ENCODE measurements around the gene ENPP1. TPM values are rescaled to one million over a fixed set of nuclear protein-coding genes. Genes with fewer than 3 reads are reported as not detected.
A peak's percentile ranks its signal among the peaks of the same experiment; 100 is the strongest.

The ENPP1 gene
- total and polyA plus RNA-seq, 9 of the 15 experiments (the other 6 are each of a cell fraction or from before 2014, with no cell fraction given): 0.03 to 0.56 (median 0.14) TPM

DNA sequence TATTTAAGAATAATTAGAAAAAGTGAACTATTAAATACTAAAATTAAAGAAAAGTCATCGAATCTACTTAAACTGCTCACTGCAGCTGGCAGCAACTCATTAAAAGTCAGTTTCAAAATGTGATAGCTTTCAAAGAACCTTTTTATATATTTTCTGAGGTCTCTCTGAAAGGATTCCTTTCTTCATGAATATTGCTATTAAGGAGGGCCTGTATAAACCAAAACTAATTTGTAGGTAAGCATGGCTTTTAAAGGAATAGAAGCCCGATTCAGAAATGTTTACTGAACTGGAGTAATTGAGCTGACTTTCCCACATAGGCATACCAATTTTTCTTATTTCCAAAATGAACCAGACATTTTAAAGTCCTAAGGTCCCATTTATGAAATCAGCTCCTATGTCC lies 41.2 kb upstream of the ENPP1 start (continued):
- TF ChIP-seq, protein P1, sequence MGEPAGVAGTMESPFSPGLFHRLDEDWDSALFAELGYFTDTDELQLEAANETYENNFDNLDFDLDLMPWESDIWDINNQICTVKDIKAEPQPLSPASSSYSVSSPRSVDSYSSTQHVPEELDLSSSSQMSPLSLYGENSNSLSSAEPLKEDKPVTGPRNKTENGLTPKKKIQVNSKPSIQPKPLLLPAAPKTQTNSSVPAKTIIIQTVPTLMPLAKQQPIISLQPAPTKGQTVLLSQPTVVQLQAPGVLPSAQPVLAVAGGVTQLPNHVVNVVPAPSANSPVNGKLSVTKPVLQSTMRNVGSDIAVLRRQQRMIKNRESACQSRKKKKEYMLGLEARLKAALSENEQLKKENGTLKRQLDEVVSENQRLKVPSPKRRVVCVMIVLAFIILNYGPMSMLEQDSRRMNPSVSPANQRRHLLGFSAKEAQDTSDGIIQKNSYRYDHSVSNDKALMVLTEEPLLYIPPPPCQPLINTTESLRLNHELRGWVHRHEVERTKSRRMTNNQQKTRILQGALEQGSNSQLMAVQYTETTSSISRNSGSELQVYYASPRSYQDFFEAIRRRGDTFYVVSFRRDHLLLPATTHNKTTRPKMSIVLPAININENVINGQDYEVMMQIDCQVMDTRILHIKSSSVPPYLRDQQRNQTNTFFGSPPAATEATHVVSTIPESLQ (CRISPR knock-in tag; IDR thresholded peaks at IDR 0.05): no peak
- TF ChIP-seq CAMTA2 (CRISPR knock-in tag; conservative IDR thresholded peaks at IDR 0.05) (no peak), SAFB2 (IDR thresholded peaks at IDR 0.05; ENCODE audit: borderline replicate concordance, low read depth, low read length, severe bottlenecking) (no peak)

- in situ Hi-C loops (cut with MboI) (no loop called here), intact Hi-C loops (cut with micrococcal nuclease) (no loop called here)
- H3K9ac ChIP-seq (ENCODE audit: insufficient read depth in 1 of 2, low read depth in 2 of 2, low read length in 2 of 2): no peak overlapping the region
- H3K79me2 ChIP-seq (ENCODE audit: control insufficient read depth, insufficient read depth, low read length): no peaks in the 10 kb centered on the region
- H3K9me1 ChIP-seq (ENCODE audit: control insufficient read depth, insufficient read depth, low read length): no peaks in the 10 kb centered on the region
- ATAC-seq: no peak
- CTCF ChIA-PET (ENCODE audit: low intra/inter-chr PET ratio): no interaction called here
- H3K36me3 ChIP-seq (ENCODE audit: control insufficient read depth, insufficient read depth, low read length): no peaks in the 10 kb centered on the region
- FAIRE-seq: no peak
- no peaks in the 10 kb centered on the region for H4K20me1 ChIP-seq (replicated peaks; ENCODE audit: control insufficient read depth, insufficient read depth, low read length)
- POLR2A ChIA-PET: no interaction called here
- DNase-seq (ENCODE audit: extremely low read depth in 1 of 4, low spot score in 3 of 4): no peak
- H3K27ac ChIP-seq (ENCODE audit: extremely low read depth, low read depth, low read length): no peak overlapping the region
- WGBS (ENCODE audit: insufficient coverage, low coverage, missing lambda C conversion rate): 6% methylated on average over 1 of the region's 1 CpG
- no peak overlapping the region for H2AFZ ChIP-seq (ENCODE audit: low read depth, low read length)
- no peaks in the 10 kb centered on the region for H3K4me1 ChIP-seq (replicated peaks in 1 of 2; ENCODE audit: control insufficient read depth in 2 of 2, insufficient read depth in 2 of 2, low read length in 2 of 2)
- BruUV-seq (replicated peaks): no TSS peak
- TF ChIP-seq RBM25 (IDR thresholded peaks at IDR 0.05; ENCODE audit: low read depth, low read length, severe bottlenecking) (no peak), CBX5 (IDR thresholded peaks at IDR 0.05; ENCODE audit: borderline replicate concordance, low read depth) (no peak), SPI1 (IDR thresholded peaks at IDR 0.05; ENCODE audit: borderline replicate concordance, low read depth, low read length) (0 out of 2 replicates have a peak, but pooled peaks have one; percentile 5), HEY1 (CRISPR knock-in tag; IDR thresholded peaks at IDR 0.05; ENCODE audit: borderline replicate concordance) (no peak)
- H3K4me2 ChIP-seq (ENCODE audit: insufficient read depth, low read length): no peak overlapping the region
- H3K9me3 ChIP-seq (replicated peaks; ENCODE audit: control insufficient read depth, insufficient read depth, low read depth, low read length): no peaks in the 10 kb centered on the region
- H3K4me3 ChIP-seq: no peak overlapping the region
- H3K27me3 ChIP-seq (ENCODE audit: control insufficient read depth in 2 of 2, insufficient read depth in 2 of 2, low read length in 2 of 2): 0 out of 5 replicates have a peak, but pooled peaks cover 0 to 2% of the 10 kb centered on the region in 2 experiments
These were observed 38.9 kb upstream of the ENPP1 start for GRCh38 chr6:131768964-131769363.

Measured in K562 (cell line).